ENCODE results near the gene PTPRD. TPM values are rescaled to one million over a fixed set of nuclear protein-coding genes. Genes with fewer than 3 reads are reported as not detected.

The PTPRD gene
- total RNA-seq, 1 experiment from 2014 or later = 32.5 TPM

DNA sequence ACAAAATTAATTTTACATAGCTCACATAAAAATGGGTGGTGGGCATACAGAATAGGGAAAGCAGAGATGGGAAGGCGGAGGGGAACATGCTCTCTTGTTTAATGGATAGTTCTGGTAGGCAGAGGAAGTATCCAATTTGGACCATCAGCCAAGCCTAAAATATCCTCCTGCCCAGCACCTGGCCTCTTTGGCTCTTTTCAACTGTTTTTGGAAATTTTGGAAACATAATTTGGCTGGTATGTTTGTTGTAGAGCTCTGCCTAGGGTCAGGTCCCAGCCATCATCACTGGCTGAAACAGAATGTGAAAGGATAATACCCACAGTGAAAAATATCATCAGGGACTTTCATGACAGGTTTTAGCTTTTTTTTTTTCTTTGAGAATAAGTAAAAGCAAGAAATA lies 2345.9 kb downstream of the PTPRD start:
- Mint-ChIP-seq H3K4me1 (peaks cover 14 to 19% of the 10 kb centered on the region in 2 experiments), H3K27me3 (ENCODE audit: low read depth) (no peaks in the 10 kb centered on the region; the same call in 1 of the 2 replicates), H3K36me3 (ENCODE audit: insufficient read depth in 1 of 3, low read depth in 3 of 3) (no peaks in the 10 kb centered on the region), H3K4me3 (no peak overlapping the region), H3K9me3 (no peaks in the 10 kb centered on the region; a peak in 1 of 5 replicates), H3K27ac (no peak overlapping the region)
- Histone ChIP-seq H3K4me2 (ENCODE audit: insufficient read depth, insufficient read length, low read length) (no peak overlapping the region), H3K4ac (ENCODE audit: low read depth, low read length) (no peak overlapping the region), H3K23ac (ENCODE audit: insufficient read length, low read depth, low read length) (no peak overlapping the region), H4K20me1 (ENCODE audit: control insufficient read depth, insufficient read depth, insufficient read length) (no peaks in the 10 kb centered on the region), H3K27ac (ENCODE audit: insufficient read length, low read depth, low read length) (no peak overlapping the region), H3K27me3 (ENCODE audit: insufficient read depth, low read length) (no peaks in the 10 kb centered on the region), H4K91ac (ENCODE audit: insufficient read length, low read depth, low read length) (no peak overlapping the region), H3K18ac (ENCODE audit: insufficient read length, low read depth, low read length) (no peak overlapping the region), H2AFZ (ENCODE audit: low read length) (no peak overlapping the region), H3T11ph (ENCODE audit: low read length) (no peak overlapping the region), H2BK20ac (ENCODE audit: low read depth, low read length, poor library complexity, severe bottlenecking) (no peak overlapping the region), H3K79me2 (ENCODE audit: insufficient read depth, low read length) (no peaks in the 10 kb centered on the region), H2BK5ac (ENCODE audit: insufficient read length, low read length) (no peak overlapping the region), H4K8ac (replicated peaks; ENCODE audit: insufficient read length, low read depth, low read length) (no peak overlapping the region), H2BK120ac (ENCODE audit: low read depth, low read length, poor library complexity, severe bottlenecking) (no peak overlapping the region), H3K9ac (ENCODE audit: extremely low read depth, insufficient read length, low read length) (no peak overlapping the region), H3K9me3 (ENCODE audit: control insufficient read depth, low read depth, low read length) (no peaks in the 10 kb centered on the region), H3K14ac (ENCODE audit: insufficient read depth, low read length) (no peak overlapping the region), H3K4me1 (ENCODE audit: insufficient read depth, low read length) (no peaks in the 10 kb centered on the region; the same call in 1 of the 2 replicates), H2BK12ac (ENCODE audit: insufficient read length, low read depth, low read length) (no peak overlapping the region), H4K5ac (ENCODE audit: insufficient read length, low read depth, low read length) (no peak overlapping the region), H2BK15ac (ENCODE audit: low read depth, low read length) (no peak overlapping the region), H2AK5ac (ENCODE audit: insufficient read length, low read length) (no peak overlapping the region), H3K56ac (ENCODE audit: insufficient read length, low read depth, low read length) (no peak overlapping the region), H3K23me2 (ENCODE audit: insufficient read length, low read depth, low read length, poor library complexity, severe bottlenecking) (no peaks in the 10 kb centered on the region), H3K79me1 (ENCODE audit: insufficient read depth, low read depth, low read length, poor library complexity, severe bottlenecking) (no peaks in the 10 kb centered on the region)
- no CpG with 5 or more reads among the region's 1 CpG for WGBS (ENCODE audit: extremely low coverage, insufficient read length, low lambda C conversion rate)
- TF ChIP-seq, protein P1, sequence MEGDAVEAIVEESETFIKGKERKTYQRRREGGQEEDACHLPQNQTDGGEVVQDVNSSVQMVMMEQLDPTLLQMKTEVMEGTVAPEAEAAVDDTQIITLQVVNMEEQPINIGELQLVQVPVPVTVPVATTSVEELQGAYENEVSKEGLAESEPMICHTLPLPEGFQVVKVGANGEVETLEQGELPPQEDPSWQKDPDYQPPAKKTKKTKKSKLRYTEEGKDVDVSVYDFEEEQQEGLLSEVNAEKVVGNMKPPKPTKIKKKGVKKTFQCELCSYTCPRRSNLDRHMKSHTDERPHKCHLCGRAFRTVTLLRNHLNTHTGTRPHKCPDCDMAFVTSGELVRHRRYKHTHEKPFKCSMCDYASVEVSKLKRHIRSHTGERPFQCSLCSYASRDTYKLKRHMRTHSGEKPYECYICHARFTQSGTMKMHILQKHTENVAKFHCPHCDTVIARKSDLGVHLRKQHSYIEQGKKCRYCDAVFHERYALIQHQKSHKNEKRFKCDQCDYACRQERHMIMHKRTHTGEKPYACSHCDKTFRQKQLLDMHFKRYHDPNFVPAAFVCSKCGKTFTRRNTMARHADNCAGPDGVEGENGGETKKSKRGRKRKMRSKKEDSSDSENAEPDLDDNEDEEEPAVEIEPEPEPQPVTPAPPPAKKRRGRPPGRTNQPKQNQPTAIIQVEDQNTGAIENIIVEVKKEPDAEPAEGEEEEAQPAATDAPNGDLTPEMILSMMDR (conservative IDR thresholded peaks at IDR 0.05) = no peak
- DNase-seq = no peak

Measured in H9 (cell line).